Fibroblast of lung (primary cell): ENCODE results near the gene KCNJ12. TPM values are rescaled to one million over a fixed set of nuclear protein-coding genes. Genes with fewer than 3 reads are reported as not detected.

Source experiments
- DNase-seq, 2 donors: peaks; one replicate each; pipeline versions ENCODE4 v3.0.0 to v3.0.0-alpha.2; 2010; ENCODE audit warnings: low read depth in 2 of 2
- H2AFZ ChIP-seq: 2 replicates; pipeline ENCODE4 v1.5.1; 2012; ENCODE audit warnings: low read length, control low read depth, inconsistent platforms
- H3K27ac ChIP-seq: 2 replicates; pipeline ENCODE4 v1.5.1; 2011; ENCODE audit warnings: low read length, control low read depth; ENCODE audit not compliant: insufficient read depth
- H3K27me3 ChIP-seq: 2 replicates; pipeline ENCODE4 v1.5.1; 2011; ENCODE audit warnings: mild to moderate bottlenecking, low read length; ENCODE audit not compliant: control insufficient read depth, insufficient read depth
- H3K36me3 ChIP-seq: 2 replicates; pipeline ENCODE4 v1.5.1; 2011; ENCODE audit warnings: low read length; ENCODE audit not compliant: control insufficient read depth, insufficient read depth
- H3K4me1 ChIP-seq: 2 replicates; pipeline ENCODE4 v1.5.1; 2011; ENCODE audit warnings: low read length; ENCODE audit not compliant: control insufficient read depth, insufficient read depth; ENCODE audit errors: extremely low read depth
- H3K4me2 ChIP-seq: 2 replicates; pipeline ENCODE4 v1.5.1; 2011; ENCODE audit warnings: low read length, control low read depth; ENCODE audit not compliant: insufficient read depth; ENCODE audit errors: extremely low read depth
- H3K4me3 ChIP-seq, 4 experiments: fragments of 200-600 bp in 1 of 4; sonication (generic) in 1 of 4; replicated peaks in 1 of 4; 2 replicates each; pipeline ENCODE4 v1.5.1; 2011 to 2016; ENCODE audit warnings: low read length in 4 of 4, low read depth in 3 of 4, mild to moderate bottlenecking in 3 of 4, control low read depth in 2 of 4, inconsistent platforms in 1 of 4, mixed read lengths in 1 of 4; ENCODE audit not compliant: insufficient read depth in 1 of 4; ENCODE audit errors: control extremely low read depth in 1 of 4
- H3K79me2 ChIP-seq: 2 replicates; pipeline ENCODE4 v1.5.1; 2012; ENCODE audit warnings: mild to moderate bottlenecking, low read length, inconsistent platforms; ENCODE audit not compliant: control insufficient read depth, insufficient read depth
- H3K9ac ChIP-seq: 2 replicates; pipeline ENCODE4 v1.5.1; 2011; ENCODE audit warnings: mild to moderate bottlenecking, low read length, control low read depth; ENCODE audit not compliant: insufficient read depth
- H3K9me3 ChIP-seq: 2 replicates; pipeline ENCODE4 v1.5.1; 2012; ENCODE audit warnings: low read depth, low read length; ENCODE audit not compliant: control insufficient read depth, insufficient read depth
- H4K20me1 ChIP-seq: 2 replicates; pipeline ENCODE4 v1.5.1; 2011; ENCODE audit warnings: low read length; ENCODE audit not compliant: control insufficient read depth, insufficient read depth; ENCODE audit errors: extremely low read depth
- CTCF ChIP-seq, 2 donors: IDR thresholded peaks in 1 of 2; conservative IDR thresholded peaks in 1 of 2; 1 replicate in 1 of 2; 2 replicates in 1 of 2; pipeline ENCODE4 v1.5.1; 2011 to 2012; ENCODE audit warnings: low read length in 2 of 2, control low read depth in 1 of 2, inconsistent platforms in 1 of 2, low read depth in 1 of 2, mild to moderate bottlenecking in 1 of 2
- EZH2 ChIP-seq: IDR thresholded peaks from 2 replicates; pipeline ENCODE4 v1.5.1; 2012; ENCODE audit warnings: low read length, control low read depth, mild to moderate bottlenecking; ENCODE audit errors: missing control alignments
- polyA plus RNA-seq, 2 donors: library from polyadenylated mRNA; depleted of rRNA in 1 of 2; stranded (reverse) in 1 of 2; unstranded in 1 of 2; fragments of >200 nt; gene quantifications; 2 replicates each; pipeline ENCODE4 v1.2.1, GENCODE V29; 2011 to 2012; ENCODE audit warnings: missing spikeins in 1 of 2
- total RNA-seq: library from RNA; depleted of rRNA; stranded (reverse); fragments of >200 nt; gene quantifications from 2 replicates; pipeline ENCODE4 v1.2.1, GENCODE V29; 2014

The KCNJ12 gene
- total and polyA plus RNA-seq, 2 donors (not counting 1 experiment from before 2014, with no cell fraction given) = 0.09 to 0.66 TPM

DNA sequence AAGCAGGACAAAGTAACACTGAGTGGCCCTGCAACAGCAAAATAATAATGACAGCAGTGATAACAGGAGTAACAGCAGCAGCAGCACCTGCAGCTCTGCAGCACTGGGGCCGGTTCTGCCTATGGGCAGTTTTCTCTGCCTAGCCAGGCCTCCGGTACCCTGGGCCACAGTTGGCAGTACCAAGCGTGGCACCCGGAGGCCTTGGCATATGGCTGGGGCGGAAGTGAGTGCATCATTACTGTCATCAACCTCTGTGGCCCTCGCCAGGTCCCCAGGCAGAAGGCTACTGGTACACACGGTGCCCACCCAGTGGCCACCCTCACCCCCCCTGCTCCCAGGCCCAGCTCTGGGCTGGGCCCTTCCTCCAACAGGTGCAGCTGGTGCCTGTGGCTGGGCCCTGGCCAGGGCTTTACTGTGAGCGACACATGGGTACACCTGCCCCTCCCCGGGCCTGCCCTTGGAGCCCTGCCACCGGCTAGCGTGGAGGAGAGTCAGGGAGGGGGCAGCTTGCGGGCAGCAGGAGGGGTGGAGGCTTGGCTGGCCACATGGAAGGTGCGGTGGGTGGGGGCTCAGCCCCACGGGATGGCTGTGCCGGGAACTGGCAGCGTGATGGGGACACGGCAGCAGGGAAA lies 3.0 kb downstream of the KCNJ12 start:
- TF ChIP-seq CTCF (conservative IDR thresholded peaks at IDR 0.05 in 1 of 2, IDR thresholded peaks at IDR 0.05 in 1 of 2; ENCODE audit: low read depth in 1 of 2, low read length in 2 of 2) (no peak), EZH2 (no peak)
- Histone ChIP-seq H3K9ac (no peak overlapping the region), H4K20me1 (no peaks in the 10 kb centered on the region), H3K27ac (no peak overlapping the region), H3K4me1 (no peaks in the 10 kb centered on the region), H3K27me3 (peaks cover 9% of the 10 kb centered on the region), H3K79me2 (no peaks in the 10 kb centered on the region), H2AFZ (no peak overlapping the region), H3K36me3 (no peaks in the 10 kb centered on the region), H3K4me3 (no peak overlapping the region), H3K9me3 (no peaks in the 10 kb centered on the region), H3K4me2 (no peak overlapping the region)
- no peak for DNase-seq

DNA sequence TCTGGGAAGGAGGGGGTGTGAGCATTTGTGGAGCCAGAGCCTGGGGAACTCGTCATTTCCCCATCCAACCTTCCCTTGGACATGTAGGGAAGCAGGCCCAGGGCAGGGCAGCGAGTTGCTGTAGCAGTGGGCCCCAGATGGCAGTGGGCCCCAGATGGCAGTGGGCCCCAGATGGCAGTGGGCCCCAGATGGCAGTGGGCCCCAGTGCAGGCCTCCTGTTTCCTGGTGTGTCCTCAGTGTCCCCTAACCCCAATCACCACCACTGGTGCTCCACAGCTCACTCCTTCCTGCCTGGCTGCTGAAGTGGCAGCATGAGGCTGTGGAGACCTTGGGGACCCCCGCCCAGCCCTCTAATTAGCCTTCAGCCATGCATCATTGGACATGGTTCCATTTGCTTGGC lies 4.5 kb downstream of the KCNJ12 start:
- no peak overlapping the region for H2AFZ ChIP-seq
- H3K9me3 ChIP-seq = no peaks in the 10 kb centered on the region
- H3K4me2 ChIP-seq = no peak overlapping the region
- H4K20me1 ChIP-seq = no peaks in the 10 kb centered on the region
- H3K9ac ChIP-seq = no peak overlapping the region
- peaks cover 7% of the 10 kb centered on the region for H3K27me3 ChIP-seq
- H3K27ac ChIP-seq = no peak overlapping the region
- no peak for DNase-seq
- no peaks in the 10 kb centered on the region for H3K4me1 ChIP-seq
- no peak for TF ChIP-seq CTCF (conservative IDR thresholded peaks at IDR 0.05 in 1 of 2, IDR thresholded peaks at IDR 0.05 in 1 of 2; ENCODE audit: low read depth in 1 of 2, low read length in 2 of 2)
- TF ChIP-seq EZH2 = no peak
- no peak overlapping the region for H3K4me3 ChIP-seq
- no peaks in the 10 kb centered on the region for H3K79me2 ChIP-seq
- no peaks in the 10 kb centered on the region for H3K36me3 ChIP-seq

DNA sequence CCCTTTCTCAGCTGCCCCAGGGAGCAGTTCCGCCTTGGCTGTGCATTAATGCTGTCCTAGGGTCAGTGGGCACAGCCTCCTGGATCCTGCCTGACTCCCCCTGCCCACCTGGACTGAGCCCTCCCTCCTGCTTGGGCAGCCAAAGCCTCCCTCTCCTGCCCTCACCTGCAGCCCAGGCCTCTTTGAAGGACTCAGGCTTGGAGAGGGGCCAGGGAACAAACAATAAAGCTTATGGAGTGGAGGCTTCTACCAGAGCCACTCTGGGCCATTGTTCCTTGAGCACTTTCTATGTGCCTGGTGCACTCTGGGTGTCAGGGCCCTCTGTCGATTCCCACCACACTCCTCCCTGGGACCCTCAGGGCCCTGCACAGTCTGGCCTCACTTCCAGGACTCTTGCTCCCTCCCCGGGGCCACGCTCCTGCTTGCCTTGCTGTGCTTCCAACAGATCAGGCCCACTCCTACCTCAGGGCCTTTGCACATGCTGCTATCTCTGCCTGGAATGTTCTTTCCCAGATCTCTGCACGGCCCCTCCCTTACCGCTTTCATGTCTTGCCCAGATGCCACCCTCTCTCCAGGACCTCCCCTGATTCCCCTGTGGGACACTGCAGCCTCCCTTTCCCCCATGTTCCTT lies 5.0 kb downstream of the KCNJ12 start:
- H3K4me2 ChIP-seq = no peak overlapping the region
- no peaks in the 10 kb centered on the region for H3K36me3 ChIP-seq
- DNase-seq = no peak
- no peaks in the 10 kb centered on the region for H3K4me1 ChIP-seq
- H3K9me3 ChIP-seq = no peaks in the 10 kb centered on the region
- no peak overlapping the region for H2AFZ ChIP-seq
- peaks cover 7% of the 10 kb centered on the region for H3K27me3 ChIP-seq
- no peaks in the 10 kb centered on the region for H4K20me1 ChIP-seq
- H3K9ac ChIP-seq = no peak overlapping the region
- H3K79me2 ChIP-seq = no peaks in the 10 kb centered on the region
- H3K27ac ChIP-seq = no peak overlapping the region
- H3K4me3 ChIP-seq = no peak overlapping the region
- no peak for TF ChIP-seq EZH2
- TF ChIP-seq CTCF (conservative IDR thresholded peaks at IDR 0.05 in 1 of 2, IDR thresholded peaks at IDR 0.05 in 1 of 2; ENCODE audit: low read depth in 1 of 2, low read length in 2 of 2) = no peak
